Transverse colon (tissue), 3 donors: Measurements from ENCODE around the gene ZNF333.
"Not testable (repeated sequence)": the region's sequence is repeated elsewhere in the genome, so short reads cannot be mapped to it uniquely, and the experiment has no call there.

ENCODE experiments used
- CTCF ChIP-seq, 5 experiments: fragments of 200-600 bp in 3 of 5; fragments of 450-650 bp in 2 of 5; sonication (generic) in 3 of 5; IDR thresholded peaks; 1 replicate in 2 of 5; 2 replicates in 3 of 5; pipeline ENCODE4 v1.5.1; 2016 to 2017; ENCODE audit warnings: antibody characterized with exemption in 5 of 5, inconsistent platforms in 3 of 5, mild to moderate bottlenecking in 2 of 5, moderate library complexity in 1 of 5
- EP300 ChIP-seq: sonication (generic); formaldehyde crosslinking; IDR thresholded peaks from one replicate; pipeline ENCODE4 v1.6.1; 2017; ENCODE audit warnings: antibody characterized with exemption, low read depth

GRCh38 chr19:14780622-14781225 is 90.9 kb downstream of the ZNF333 start:
- not testable (repeated sequence) for TF ChIP-seq CTCF (IDR thresholded peaks at IDR 0.05); EP300
